HEK293T (cell line): ENCODE data around the gene MNAT1.

ENCODE experiments used
- BHLHE40 ChIP-seq: fragments of 450-650 bp; IDR thresholded peaks from 2 replicates; pipeline ENCODE4 v1.6.1; 2016; ENCODE audit warnings: mild to moderate bottlenecking, moderate library complexity, borderline replicate concordance
- CTBP1 ChIP-seq: fragments of 450-650 bp; IDR thresholded peaks from 2 replicates; pipeline ENCODE4 v1.6.1; 2016; ENCODE audit warnings: borderline replicate concordance
- ELF4 ChIP-seq: fragments of 450-650 bp; IDR thresholded peaks from 2 replicates; pipeline ENCODE4 v1.6.1; 2017; ENCODE audit warnings: antibody characterized with exemption
- FOXA1 ChIP-seq: fragments of 450-650 bp; IDR thresholded peaks from 2 replicates; pipeline ENCODE4 v1.6.1; 2016; ENCODE audit warnings: mild to moderate bottlenecking
- FOXK2 ChIP-seq: fragments of 450-650 bp; IDR thresholded peaks from 2 replicates; pipeline ENCODE4 v1.6.1; 2016; ENCODE audit warnings: mild to moderate bottlenecking
- FOXM1 ChIP-seq: fragments of 450-650 bp; IDR thresholded peaks from 2 replicates; pipeline ENCODE4 v1.6.1; 2017; ENCODE audit warnings: mild to moderate bottlenecking, borderline replicate concordance
- HDGF ChIP-seq: fragments of 450-650 bp; IDR thresholded peaks from 2 replicates; pipeline ENCODE4 v1.6.1; 2017; ENCODE audit warnings: antibody characterized with exemption, borderline replicate concordance
- L3MBTL2 ChIP-seq: fragments of 450-650 bp; conservative IDR thresholded peaks from 2 replicates; pipeline ENCODE4 v1.6.1; 2016; ENCODE audit warnings: mild to moderate bottlenecking
- NFRKB ChIP-seq: fragments of 450-650 bp; IDR thresholded peaks from 2 replicates; pipeline ENCODE4 v1.6.1; 2016; ENCODE audit warnings: mild to moderate bottlenecking, moderate library complexity
- PKNOX1 ChIP-seq: fragments of 450-650 bp; IDR thresholded peaks from 2 replicates; pipeline ENCODE4 v1.6.1; 2016
- SP1 ChIP-seq: fragments of 450-650 bp; IDR thresholded peaks from 2 replicates; pipeline ENCODE4 v1.6.1; 2017
- SUZ12 ChIP-seq: fragments of 450-650 bp; IDR thresholded peaks from 2 replicates; pipeline ENCODE4 v1.6.1; 2016; ENCODE audit warnings: mild to moderate bottlenecking
- TARDBP ChIP-seq: fragments of 450-650 bp; IDR thresholded peaks from 2 replicates; pipeline ENCODE4 v1.6.1; 2016
- ZNF384 ChIP-seq: fragments of 450-650 bp; IDR thresholded peaks from 2 replicates; pipeline ENCODE4 v1.6.1; 2016

- no peak for TF ChIP-seq PKNOX1
- no peak for TF ChIP-seq ZNF384
- no peak for TF ChIP-seq FOXM1
- TF ChIP-seq BHLHE40 = no peak
- no peak for TF ChIP-seq FOXK2
- no peak for TF ChIP-seq SP1
- no peak for TF ChIP-seq TARDBP
- no peak for TF ChIP-seq CTBP1
- no peak for TF ChIP-seq FOXA1
- TF ChIP-seq ELF4 = no peak
- TF ChIP-seq L3MBTL2 = no peak
- TF ChIP-seq HDGF = no peak
- no peak for TF ChIP-seq NFRKB
- no peak for TF ChIP-seq SUZ12
Measured at GRCh38 chr14:60862283-60862682, 127.7 kb downstream of the MNAT1 start.
